Central memory CD8-positive, alpha-beta T cell (primary cell): Measurements from ENCODE around the gene PLEK2.

ENCODE experiments used
- ATAC-seq: fragments of 150-1000 bp; cut with Tn5 transposase; replicated peaks from 2 replicates; pipeline ENCODE4 v1.10.0; 2022; ENCODE audit warnings: mild to moderate bottlenecking, moderate FRiP score, moderate number of reproducible peaks; ENCODE audit not compliant: poor library complexity, severe bottlenecking; ENCODE audit errors: extremely low read depth
- DNase-seq, 2 donors: peaks; one replicate each; pipeline ENCODE4 v3.0.0; 2021; ENCODE audit warnings: low spot score in 2 of 2
- H3K27ac Mint-ChIP-seq: one replicate; pipeline ENCODE4 v1.8.0; 2022; ENCODE audit warnings: low read depth, mild to moderate bottlenecking, moderate library complexity, mixed read lengths
- H3K27me3 Mint-ChIP-seq: one replicate; pipeline ENCODE4 v1.8.0; 2022; ENCODE audit warnings: mixed read lengths
- H3K36me3 Mint-ChIP-seq: one replicate; pipeline ENCODE4 v1.8.0; 2022; ENCODE audit warnings: mild to moderate bottlenecking, moderate library complexity, mixed read lengths; ENCODE audit not compliant: insufficient read depth
- H3K4me1 Mint-ChIP-seq: one replicate; pipeline ENCODE4 v1.8.0; 2022; ENCODE audit warnings: mixed read lengths
- H3K4me3 Mint-ChIP-seq: one replicate; pipeline ENCODE4 v1.8.0; 2022; ENCODE audit warnings: mild to moderate bottlenecking, moderate library complexity, mixed read lengths
- H3K9me3 Mint-ChIP-seq: one replicate; pipeline ENCODE4 v1.8.0; 2022; ENCODE audit warnings: mixed read lengths

Gene PLEK2

DNA sequence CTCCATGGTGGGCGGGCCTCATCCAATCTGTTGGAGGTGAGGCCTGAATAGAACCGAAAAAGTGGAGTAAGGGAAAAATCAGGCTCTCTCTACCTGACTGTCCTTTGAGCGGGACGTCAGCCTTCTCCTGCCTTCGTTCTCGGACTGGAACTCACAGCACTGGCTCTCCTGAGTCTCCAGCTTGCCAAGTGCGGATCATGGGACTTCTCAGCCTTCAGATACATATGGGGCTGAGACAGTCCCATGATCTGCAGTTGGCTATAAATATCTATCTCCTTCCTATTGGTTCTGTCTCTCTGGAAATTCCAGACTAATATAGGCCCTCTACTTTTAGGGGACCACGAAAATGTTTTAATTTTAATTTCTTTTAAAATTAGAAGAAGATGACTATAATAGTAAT is 29.7 kb upstream of the PLEK2 start:
- no peak for ATAC-seq
- Mint-ChIP-seq H3K27ac (no peak overlapping the region), H3K36me3 (no peaks in the 10 kb centered on the region), H3K4me3 (no peak overlapping the region), H3K27me3 (peaks cover 32% of the 10 kb centered on the region), H3K4me1 (no peaks in the 10 kb centered on the region), H3K9me3 (no peaks in the 10 kb centered on the region)
- DNase-seq: no peak

DNA sequence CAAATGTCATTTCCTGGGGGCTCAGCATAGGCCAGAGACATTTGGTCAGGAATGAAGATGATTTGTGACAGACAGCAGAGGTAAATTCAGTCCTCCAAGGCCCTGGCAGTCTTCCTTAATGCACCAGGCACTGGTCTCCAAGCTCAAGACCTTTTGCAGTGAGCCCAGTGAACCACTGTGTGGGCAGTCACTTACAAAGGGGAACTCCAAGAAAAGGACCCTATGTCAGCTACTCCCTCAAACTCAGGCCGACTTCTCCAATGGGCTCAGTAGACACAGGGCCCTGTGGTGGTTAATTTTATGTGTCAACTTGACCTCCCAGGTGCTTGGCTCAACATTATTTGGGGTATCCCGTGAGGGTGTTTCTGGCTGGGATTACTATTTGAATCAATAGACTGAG is 29.3 kb upstream of the PLEK2 start:
- Mint-ChIP-seq H3K4me1 (no peaks in the 10 kb centered on the region), H3K36me3 (no peaks in the 10 kb centered on the region), H3K27me3 (peaks cover 32% of the 10 kb centered on the region), H3K9me3 (no peaks in the 10 kb centered on the region), H3K27ac (no peak overlapping the region), H3K4me3 (no peak overlapping the region)
- no peak for DNase-seq
- no peak for ATAC-seq

DNA sequence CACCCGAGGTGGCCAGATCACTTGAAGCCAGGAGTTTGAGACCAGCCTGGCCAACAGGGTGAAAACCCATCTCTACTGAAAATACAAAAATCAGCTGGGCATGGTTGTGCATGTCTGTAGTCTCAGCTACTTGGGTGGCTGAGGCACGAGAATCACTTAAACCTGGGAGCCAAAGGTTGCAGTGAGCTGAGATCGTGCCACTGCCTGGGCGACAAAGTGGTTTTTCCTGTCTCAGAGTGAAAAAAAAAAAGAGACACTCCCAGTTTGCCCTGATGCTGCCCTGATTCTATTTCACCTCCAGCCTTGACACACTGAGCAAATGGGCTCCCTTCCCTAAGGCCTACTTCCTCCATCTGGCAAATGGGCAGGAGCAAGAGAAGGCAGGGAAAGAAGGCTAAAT is 28.5 kb upstream of the PLEK2 start:
- Mint-ChIP-seq H3K27ac (no peak overlapping the region), H3K4me3 (no peak overlapping the region)

DNA sequence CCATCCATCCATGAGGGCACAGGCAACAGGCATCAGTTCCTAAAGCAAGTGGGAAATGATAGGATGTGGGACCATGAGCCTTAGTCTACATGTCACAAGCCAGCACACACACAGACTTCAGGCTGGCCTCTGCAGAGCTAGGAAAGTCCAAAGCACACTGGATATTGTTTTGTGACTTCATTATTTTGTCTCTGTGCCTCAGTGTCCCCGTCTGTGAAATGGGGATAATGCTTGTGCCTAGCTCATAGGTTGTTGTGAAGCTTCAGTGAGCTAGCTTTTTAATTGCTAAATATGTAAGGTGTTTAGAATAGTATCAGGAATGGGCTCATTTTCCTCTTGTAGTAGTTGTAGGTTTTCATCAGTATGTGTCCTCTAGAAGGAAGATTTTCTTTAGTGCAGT is 27.0 kb upstream of the PLEK2 start:
- Mint-ChIP-seq H3K27me3 (peaks cover 18% of the 10 kb centered on the region), H3K9me3 (no peaks in the 10 kb centered on the region), H3K4me3 (no peak overlapping the region), H3K27ac (no peak overlapping the region), H3K4me1 (no peaks in the 10 kb centered on the region), H3K36me3 (no peaks in the 10 kb centered on the region)
- no peak for DNase-seq
- ATAC-seq: no peak

More for the DNA sequence above, 28.5 kb upstream of the PLEK2 start:
- DNase-seq: no peak
- no peak for ATAC-seq
- Mint-ChIP-seq H3K9me3 (no peaks in the 10 kb centered on the region), H3K36me3 (no peaks in the 10 kb centered on the region), H3K4me1 (no peaks in the 10 kb centered on the region), H3K27me3 (peaks cover 32% of the 10 kb centered on the region)

DNA sequence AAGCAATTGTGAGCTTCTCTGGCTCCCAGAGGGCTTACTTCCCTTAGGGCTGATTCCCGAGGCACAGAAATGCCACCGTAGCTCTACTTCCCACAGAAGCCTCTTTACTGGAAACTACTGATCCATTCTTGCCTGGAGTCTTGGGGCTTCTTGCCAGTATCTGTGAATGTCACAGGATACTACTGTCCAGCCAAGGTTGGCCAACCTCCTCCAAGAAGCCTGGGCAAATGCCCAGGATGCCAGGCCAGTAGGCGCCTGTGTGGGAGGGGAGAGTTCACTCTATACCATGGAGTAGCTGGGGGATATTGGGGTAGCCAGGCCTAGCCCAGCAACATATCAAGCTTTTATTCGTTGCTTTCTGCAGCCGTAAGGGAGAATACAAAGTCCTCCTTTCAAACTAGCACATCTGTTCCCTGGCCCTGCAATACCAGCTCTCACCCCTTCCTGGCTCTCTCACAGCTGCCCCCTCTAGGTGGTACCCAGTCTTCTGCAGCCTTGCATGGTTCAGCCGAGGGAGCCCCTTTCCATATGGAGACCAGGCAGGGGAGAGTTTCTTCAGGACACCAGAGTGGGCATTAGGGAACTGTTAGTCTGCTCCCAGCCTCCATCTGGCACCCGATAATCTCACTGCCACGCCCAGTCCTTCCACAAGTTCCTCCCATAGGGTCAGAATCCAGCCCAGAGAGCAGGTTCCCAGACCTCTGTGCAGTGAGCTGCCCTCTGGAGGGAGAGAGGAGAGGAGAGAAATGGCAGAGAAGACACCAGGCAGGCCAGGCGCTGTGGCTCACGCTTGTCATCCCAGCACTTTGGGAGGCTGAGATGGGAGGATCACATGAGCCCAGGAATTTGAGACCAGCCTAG is 24.3 kb upstream of the PLEK2 start:
- no peak overlapping the region for H3K27ac Mint-ChIP-seq
- no peak for ATAC-seq
- no peaks in the 10 kb centered on the region for H3K36me3 Mint-ChIP-seq
- no peak overlapping the region for H3K4me3 Mint-ChIP-seq
- no peaks in the 10 kb centered on the region for H3K9me3 Mint-ChIP-seq
- no peak for DNase-seq
- no peaks in the 10 kb centered on the region for H3K4me1 Mint-ChIP-seq
- no peaks in the 10 kb centered on the region for H3K27me3 Mint-ChIP-seq

DNA sequence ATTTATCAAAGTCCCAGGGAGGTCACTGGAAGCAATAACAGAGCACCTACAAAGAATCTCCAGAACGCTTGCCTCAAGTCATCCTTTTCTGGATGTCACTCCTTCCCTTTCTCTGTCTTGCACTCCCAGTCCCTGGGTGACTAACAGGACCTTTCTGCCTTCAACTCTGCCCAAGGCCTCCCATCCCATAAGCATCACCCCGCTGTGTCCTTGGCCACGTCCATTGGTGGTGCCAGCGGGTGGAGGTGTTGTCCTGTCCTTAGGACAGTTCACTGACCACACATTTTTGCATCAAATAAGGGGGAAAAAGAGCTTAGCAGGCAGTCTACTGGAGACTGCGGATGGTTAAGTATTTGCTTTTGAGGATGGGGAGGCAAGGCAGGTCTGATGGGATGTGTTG is 23.6 kb upstream of the PLEK2 start:
- Mint-ChIP-seq H3K4me3 (no peak overlapping the region), H3K27me3 (peaks cover 2% of the 10 kb centered on the region), H3K27ac (no peak overlapping the region), H3K36me3 (no peaks in the 10 kb centered on the region), H3K4me1 (no peaks in the 10 kb centered on the region), H3K9me3 (no peaks in the 10 kb centered on the region)
- ATAC-seq: no peak
- no peak for DNase-seq

DNA sequence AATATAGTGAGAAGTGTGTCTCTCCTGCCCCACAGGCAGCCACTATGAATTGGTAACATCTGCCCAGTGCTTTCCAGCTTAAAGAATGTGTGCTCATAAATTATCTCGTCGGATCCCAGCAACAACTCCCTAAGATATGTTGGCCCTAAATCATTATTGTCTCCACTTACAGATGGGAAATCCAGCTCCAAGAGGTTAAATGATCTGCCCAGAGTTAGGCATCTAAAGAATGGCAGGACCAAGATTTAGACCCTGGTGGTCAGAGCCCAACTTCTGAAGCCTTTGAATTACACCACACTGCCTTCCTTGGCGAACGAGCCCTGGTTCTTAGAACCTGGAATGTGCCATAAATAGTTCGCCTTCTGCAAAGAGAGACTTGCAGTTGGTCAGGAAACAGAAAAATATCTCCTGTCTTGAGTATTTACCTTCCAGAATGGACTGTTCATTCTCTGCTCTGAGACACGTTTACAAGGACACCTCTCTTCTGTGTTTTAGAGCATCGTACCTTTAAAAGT is 20.1 kb upstream of the PLEK2 start:
- ATAC-seq (no peak), DNase-seq (no peak)
- no peak overlapping the region for H3K4me3 Mint-ChIP-seq
- H3K9me3 Mint-ChIP-seq: no peaks in the 10 kb centered on the region
- peaks cover 10% of the 10 kb centered on the region for H3K27me3 Mint-ChIP-seq
- H3K27ac Mint-ChIP-seq: no peak overlapping the region
- no peaks in the 10 kb centered on the region for H3K36me3 Mint-ChIP-seq
- no peaks in the 10 kb centered on the region for H3K4me1 Mint-ChIP-seq

DNA sequence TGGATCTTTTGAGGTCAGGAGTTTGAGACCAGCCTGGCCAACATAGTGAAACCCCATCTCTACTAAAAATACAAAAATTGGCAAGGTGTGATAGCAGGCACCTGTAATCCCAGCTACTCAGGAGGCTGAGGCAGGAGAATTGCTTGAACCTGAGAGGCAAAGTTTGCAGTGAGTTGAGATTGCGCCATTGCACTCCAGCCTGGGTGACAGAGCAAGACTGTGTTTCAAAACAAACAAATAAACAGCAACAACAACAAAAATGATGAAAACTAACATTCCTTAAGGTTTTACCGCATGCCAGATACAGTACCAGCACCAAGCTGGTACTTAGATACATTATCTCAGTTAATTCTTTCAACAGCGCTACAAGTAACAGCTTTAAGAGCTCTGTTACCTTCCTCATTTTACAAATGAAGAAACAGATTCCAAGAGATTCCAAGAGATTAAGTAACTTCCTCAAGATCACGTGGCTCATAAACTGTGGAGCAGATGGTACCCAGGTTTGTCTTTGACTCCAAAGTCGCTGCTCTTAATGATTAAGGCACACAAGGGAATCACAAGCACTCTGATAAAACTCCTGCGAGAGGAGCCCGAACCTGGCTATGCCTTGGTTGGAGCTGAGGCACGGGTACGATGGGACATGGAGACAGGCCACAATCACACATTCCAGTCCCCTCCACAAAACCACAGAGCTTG is 17.7 kb upstream of the PLEK2 start:
- Mint-ChIP-seq H3K4me1 (no peaks in the 10 kb centered on the region), H3K27ac (no peak overlapping the region), H3K36me3 (no peaks in the 10 kb centered on the region), H3K9me3 (no peaks in the 10 kb centered on the region), H3K4me3 (no peak overlapping the region), H3K27me3 (peaks cover 18% of the 10 kb centered on the region)
- no peak for ATAC-seq
- DNase-seq: no peak

DNA sequence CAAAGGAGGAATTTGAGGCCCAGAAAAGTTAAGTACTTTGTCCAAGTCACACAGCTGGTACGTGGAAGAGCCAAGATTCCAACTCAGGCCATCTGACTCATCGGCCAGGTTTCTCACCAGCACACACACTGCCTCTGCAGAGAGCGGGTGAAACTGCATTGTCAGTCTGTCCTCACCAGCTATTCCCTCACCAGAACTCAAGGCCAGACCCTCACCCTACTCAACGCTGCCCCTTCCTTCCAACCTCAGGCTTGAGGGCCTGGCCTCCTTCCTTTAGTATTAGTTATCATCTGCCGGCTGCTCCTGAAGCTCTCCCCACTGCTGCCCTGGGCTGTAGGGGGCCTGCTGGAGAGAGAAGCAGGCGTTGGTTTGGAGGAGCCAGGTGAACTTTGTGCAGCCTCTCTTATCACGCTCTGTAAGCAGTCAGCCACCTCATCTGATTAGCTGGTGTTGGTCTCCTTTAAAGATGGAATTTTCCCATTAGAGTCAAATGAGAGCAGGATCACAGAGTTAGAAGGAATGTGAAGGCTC is 16.6 kb upstream of the PLEK2 start:
- DNase-seq (no peak), ATAC-seq (no peak)
- H3K4me1 Mint-ChIP-seq: no peaks in the 10 kb centered on the region
- H3K9me3 Mint-ChIP-seq: no peaks in the 10 kb centered on the region
- no peak overlapping the region for H3K4me3 Mint-ChIP-seq
- peaks cover 27% of the 10 kb centered on the region for H3K27me3 Mint-ChIP-seq
- H3K36me3 Mint-ChIP-seq: no peaks in the 10 kb centered on the region
- H3K27ac Mint-ChIP-seq: no peak overlapping the region

DNA sequence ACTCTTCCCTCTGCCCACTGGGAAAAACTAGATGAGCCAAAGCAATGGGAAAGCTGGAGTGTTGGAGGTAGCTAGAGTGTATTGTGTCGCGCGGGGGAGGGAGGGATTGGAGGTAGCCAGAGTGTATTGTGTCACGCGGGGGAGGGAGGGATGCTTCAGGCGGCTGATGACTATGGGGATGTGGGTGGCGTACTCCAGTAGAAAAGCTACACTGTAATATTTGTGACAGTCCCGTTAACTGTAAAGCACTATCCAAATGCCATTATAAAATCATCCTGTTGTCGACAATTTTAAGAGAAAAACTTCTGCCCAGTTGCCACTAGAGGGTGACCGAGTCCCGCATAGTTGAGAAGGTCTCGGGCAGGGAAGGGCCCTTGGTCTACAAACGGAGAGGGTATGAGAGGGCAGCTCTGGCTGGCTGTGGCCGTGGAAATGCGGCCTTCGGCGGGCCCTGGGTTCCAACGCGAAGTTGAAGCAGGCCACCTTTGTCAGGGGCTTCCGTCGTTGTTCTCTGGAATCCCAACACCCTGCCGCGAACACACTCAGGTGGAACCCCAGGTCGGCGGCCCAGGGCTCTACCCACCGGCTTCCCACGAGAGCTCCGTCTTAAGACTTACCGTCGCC is 15.1 kb upstream of the PLEK2 start:
- Mint-ChIP-seq H3K27me3 (peaks cover 32% of the 10 kb centered on the region), H3K9me3 (no peaks in the 10 kb centered on the region), H3K4me3 (no peak overlapping the region), H3K36me3 (no peaks in the 10 kb centered on the region), H3K4me1 (no peaks in the 10 kb centered on the region), H3K27ac (no peak overlapping the region)
- DNase-seq (peak; percentile 54 to 63), ATAC-seq (peak; percentile 71)

DNA sequence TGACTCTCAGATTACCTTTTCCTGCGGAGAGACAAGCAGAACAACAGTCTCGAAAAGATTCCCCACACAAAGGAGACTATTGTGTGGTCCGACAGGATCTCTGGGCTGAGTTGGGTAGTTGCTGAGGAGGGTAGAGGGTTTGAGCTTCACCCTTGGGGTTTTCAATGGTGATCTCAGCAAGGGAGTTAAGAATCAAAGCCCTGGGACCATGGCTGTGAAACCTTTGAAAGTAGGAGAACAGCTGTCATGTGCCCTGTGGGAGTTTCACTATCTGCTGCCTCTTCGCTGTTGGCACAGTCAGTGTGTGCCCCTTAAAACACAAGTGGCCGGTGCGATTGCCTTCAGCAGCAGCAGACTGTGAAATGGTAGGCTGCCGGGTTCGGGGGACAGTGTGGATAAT is 14.2 kb upstream of the PLEK2 start:
- no peak for DNase-seq

DNA sequence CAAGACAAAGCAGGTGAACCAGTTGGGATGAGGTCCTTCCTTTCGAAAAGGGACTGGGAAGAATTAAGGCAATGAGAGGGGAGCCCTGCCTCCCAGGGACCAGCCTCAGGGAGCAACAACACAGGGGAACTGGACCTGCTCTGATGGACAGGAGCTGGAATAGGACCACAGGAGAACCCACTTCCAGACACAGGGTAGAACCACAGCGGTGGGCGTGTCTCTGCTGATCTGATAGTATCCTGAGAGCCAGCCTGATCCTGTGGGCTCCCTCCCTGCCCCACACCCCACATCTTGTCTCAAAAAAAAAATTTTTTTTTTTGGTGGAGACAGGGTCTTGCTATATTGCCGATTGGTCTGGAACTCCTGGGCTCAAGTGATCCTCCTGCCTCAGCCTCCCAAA is 13.6 kb upstream of the PLEK2 start:
- no peak overlapping the region for H3K27ac Mint-ChIP-seq
- DNase-seq (no peak), ATAC-seq (no peak)
- no peaks in the 10 kb centered on the region for H3K4me1 Mint-ChIP-seq
- H3K27me3 Mint-ChIP-seq: peaks cover 30% of the 10 kb centered on the region
- no peak overlapping the region for H3K4me3 Mint-ChIP-seq
- H3K9me3 Mint-ChIP-seq: no peaks in the 10 kb centered on the region
- no peaks in the 10 kb centered on the region for H3K36me3 Mint-ChIP-seq

More for the DNA sequence above, 14.2 kb upstream of the PLEK2 start:
- Mint-ChIP-seq H3K4me3 (no peak overlapping the region), H3K27me3 (peaks cover 32% of the 10 kb centered on the region), H3K9me3 (no peaks in the 10 kb centered on the region), H3K4me1 (no peaks in the 10 kb centered on the region), H3K36me3 (no peaks in the 10 kb centered on the region), H3K27ac (no peak overlapping the region)
- ATAC-seq: no peak
